GM12873 (cell line): Measurements from ENCODE around the gene S1PR1.

ENCODE experiments used
- CTCF ChIP-seq: IDR thresholded peaks from 2 replicates; pipeline ENCODE4 v1.5.1; 2012; ENCODE audit warnings: low read depth, mild to moderate bottlenecking, moderate library complexity, low read length, control low read depth; ENCODE audit not compliant: insufficient read depth; ENCODE audit errors: missing control alignments

Gene S1PR1

GRCh38 chr1:101238681-101239094, 1.9 kb downstream of the S1PR1 start:
- peak; percentile 98 for TF ChIP-seq CTCF

DNA sequence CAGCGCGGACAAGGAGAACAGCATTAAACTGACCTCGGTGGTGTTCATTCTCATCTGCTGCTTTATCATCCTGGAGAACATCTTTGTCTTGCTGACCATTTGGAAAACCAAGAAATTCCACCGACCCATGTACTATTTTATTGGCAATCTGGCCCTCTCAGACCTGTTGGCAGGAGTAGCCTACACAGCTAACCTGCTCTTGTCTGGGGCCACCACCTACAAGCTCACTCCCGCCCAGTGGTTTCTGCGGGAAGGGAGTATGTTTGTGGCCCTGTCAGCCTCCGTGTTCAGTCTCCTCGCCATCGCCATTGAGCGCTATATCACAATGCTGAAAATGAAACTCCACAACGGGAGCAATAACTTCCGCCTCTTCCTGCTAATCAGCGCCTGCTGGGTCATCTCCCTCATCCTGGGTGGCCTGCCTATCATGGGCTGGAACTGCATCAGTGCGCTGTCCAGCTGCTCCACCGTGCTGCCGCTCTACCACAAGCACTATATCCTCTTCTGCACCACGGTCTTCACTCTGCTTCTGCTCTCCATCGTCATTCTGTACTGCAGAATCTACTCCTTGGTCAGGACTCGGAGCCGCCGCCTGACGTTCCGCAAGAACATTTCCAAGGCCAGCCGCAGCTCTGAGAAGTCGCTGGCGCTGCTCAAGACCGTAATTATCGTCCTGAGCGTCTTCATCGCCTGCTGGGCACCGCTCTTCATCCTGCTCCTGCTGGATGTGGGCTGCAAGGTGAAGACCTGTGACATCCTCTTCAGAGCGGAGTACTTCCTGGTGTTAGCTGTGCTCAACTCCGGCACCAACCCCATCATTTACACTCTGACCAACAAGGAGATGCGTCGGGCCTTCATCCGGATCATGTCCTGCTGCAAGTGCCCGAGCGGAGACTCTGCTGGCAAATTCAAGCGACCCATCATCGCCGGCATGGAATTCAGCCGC, 2.5 kb downstream of the S1PR1 start:
- no peak for TF ChIP-seq CTCF

DNA sequence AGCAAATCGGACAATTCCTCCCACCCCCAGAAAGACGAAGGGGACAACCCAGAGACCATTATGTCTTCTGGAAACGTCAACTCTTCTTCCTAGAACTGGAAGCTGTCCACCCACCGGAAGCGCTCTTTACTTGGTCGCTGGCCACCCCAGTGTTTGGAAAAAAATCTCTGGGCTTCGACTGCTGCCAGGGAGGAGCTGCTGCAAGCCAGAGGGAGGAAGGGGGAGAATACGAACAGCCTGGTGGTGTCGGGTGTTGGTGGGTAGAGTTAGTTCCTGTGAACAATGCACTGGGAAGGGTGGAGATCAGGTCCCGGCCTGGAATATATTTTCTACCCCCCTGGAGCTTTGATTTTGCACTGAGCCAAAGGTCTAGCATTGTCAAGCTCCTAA, 3.2 kb downstream of the S1PR1 start:
- no peak for TF ChIP-seq CTCF

GRCh38 chr1:101241485-101242225, 4.8 kb downstream of the S1PR1 start:
- TF ChIP-seq CTCF: no peak

- no peak for TF ChIP-seq CTCF
Observed at GRCh38 chr1:101242324-101243050, 5.7 kb downstream of the S1PR1 start.

DNA sequence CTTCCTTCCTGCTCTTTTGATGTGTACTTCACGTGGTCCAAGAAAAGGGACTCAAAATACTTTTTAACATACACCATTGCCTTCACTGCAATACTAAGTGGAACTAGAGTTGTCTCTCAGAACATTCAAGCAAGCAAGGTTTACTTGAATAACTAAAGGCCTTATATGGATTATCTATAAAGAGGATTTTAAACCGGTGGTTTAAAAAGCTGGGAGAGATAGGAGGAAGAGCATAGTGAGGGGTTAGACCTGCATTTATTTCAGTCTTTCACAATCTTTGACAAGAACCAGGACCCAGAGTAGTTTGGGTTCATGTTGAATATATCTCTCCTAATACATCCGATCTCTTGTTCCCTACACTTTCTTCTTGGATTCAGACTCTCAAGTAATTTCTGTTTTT, 6.9 kb downstream of the S1PR1 start:
- no peak for TF ChIP-seq CTCF

- no peak for TF ChIP-seq CTCF
Observed at GRCh38 chr1:101244842-101245241, 8.0 kb downstream of the S1PR1 start.
